Mononuclear cell (primary cell): ENCODE results near the gene TAB2. TPM values are rescaled to one million over a fixed set of nuclear protein-coding genes. Genes with fewer than 3 reads are reported as not detected.
A peak's percentile ranks its signal among the peaks of the same experiment; 100 is the strongest.
"Not testable (repeated sequence)": the region's sequence is repeated elsewhere in the genome, so short reads cannot be mapped to it uniquely, and the experiment has no call there.

Source experiments
- H3K27me3 ChIP-seq: 2 replicates; pipeline ENCODE4 v1.6.0; 2011; ENCODE audit warnings: low read length, control low read depth; ENCODE audit not compliant: insufficient read depth
- H3K4me1 ChIP-seq: 2 replicates; pipeline ENCODE4 v1.5.1; 2011; ENCODE audit warnings: mild to moderate bottlenecking, low read length, control low read depth; ENCODE audit not compliant: insufficient read depth
- H3K4me3 ChIP-seq: 2 replicates; pipeline ENCODE4 v1.5.1; 2011; ENCODE audit warnings: mild to moderate bottlenecking, low read length, moderate library complexity
- H3K9me3 ChIP-seq: 2 replicates; pipeline ENCODE4 v1.5.1; 2011; ENCODE audit warnings: low read depth, mild to moderate bottlenecking, control low read depth, low read length
- total RNA-seq: library from RNA; depleted of rRNA; stranded (reverse); fragments of >200 nt; gene quantifications from one replicate; pipeline ENCODE4 v1.2.3, GENCODE V29; 2012

The TAB2 gene
- total RNA-seq, 1 donor, result 118 TPM

DNA sequence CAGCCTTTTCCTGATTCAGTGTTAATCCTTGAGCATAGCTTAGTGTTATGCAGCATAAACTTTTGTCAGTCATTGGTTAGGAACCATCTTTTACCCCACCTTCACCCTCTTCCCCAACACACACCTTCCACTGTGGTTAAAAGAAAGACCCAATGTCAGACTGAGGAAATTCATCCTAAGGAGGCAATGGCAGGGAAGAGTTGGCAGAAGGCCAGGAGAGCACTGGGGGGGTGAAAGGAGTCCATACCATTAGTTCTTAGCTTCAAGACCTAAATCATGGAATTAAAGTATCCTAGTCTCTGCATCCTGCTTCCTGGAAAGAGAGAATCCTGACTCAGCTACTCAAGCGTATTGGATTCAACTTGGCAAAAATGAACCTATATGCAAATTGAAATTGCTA, 16.9 kb upstream of the TAB2 start:
- H3K9me3 ChIP-seq, result no peaks in the 10 kb centered on the region
- no peaks in the 10 kb centered on the region for H3K4me1 ChIP-seq
- H3K4me3 ChIP-seq, result no peak overlapping the region
- no peaks in the 10 kb centered on the region for H3K27me3 ChIP-seq

DNA sequence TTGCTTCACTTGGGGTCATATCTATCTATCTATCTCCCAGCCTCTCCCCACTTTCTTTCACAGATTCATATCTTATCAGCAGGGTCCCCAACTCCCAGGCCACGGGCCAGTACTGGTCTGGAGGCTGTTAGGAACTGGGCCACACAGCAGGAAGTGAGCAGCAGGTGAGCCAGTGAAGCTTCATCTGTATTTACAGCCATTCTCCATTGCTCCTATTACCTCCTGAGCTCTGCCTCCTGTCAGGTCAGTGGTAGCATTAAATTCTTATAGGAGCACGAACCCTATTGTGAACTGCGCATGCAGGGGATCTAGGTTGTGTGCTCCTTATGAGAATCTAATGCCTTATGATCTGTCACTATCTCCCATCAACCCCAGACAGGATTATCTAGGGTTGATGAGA, 14.8 kb upstream of the TAB2 start:
- H3K4me3 ChIP-seq, result no peak overlapping the region
- H3K9me3 ChIP-seq, result no peaks in the 10 kb centered on the region
- no peaks in the 10 kb centered on the region for H3K27me3 ChIP-seq
- no peaks in the 10 kb centered on the region for H3K4me1 ChIP-seq

DNA sequence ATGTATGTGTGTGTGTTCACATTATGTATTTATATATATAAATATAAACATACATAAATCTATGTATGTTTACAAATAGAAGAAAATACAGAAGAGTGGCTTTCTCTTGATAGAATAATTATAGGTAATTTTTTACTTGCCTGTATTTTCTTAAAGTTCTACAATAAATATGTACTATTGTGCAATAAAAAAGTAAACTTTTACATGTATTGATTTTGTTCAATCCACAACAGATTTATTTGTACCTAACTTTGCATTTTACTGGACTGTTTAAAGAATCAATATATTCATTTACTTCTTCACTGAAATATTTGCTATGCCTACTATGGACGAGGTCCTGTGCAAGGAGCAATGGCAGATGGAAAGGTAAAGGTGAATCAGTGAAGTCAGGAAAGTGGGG, 14.0 kb upstream of the TAB2 start:
- no peaks in the 10 kb centered on the region for H3K27me3 ChIP-seq
- no peak overlapping the region for H3K4me3 ChIP-seq
- H3K9me3 ChIP-seq, result no peaks in the 10 kb centered on the region
- no peaks in the 10 kb centered on the region for H3K4me1 ChIP-seq

DNA sequence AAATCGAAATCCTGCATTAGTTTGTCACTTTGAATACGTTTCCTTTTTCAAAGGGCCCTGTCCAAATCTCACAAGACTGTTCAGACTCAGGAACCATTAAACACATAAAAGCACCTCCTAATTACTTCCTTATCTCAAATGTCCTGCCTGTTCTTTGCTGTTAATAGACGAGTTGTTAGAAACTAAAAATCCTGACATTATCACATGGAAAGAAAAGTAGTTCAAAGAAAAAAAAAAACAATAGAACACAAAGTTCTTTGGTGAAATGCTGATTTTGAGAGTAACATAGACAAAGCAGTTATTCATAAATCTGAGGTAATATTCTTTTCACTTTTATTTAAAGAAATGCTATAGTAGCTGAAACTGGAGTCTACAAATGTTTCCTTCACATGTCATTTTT, 12.1 kb upstream of the TAB2 start:
- H3K4me3 ChIP-seq, result no peak overlapping the region
- no peaks in the 10 kb centered on the region for H3K27me3 ChIP-seq
- no peaks in the 10 kb centered on the region for H3K4me1 ChIP-seq
- H3K9me3 ChIP-seq, result no peaks in the 10 kb centered on the region

DNA sequence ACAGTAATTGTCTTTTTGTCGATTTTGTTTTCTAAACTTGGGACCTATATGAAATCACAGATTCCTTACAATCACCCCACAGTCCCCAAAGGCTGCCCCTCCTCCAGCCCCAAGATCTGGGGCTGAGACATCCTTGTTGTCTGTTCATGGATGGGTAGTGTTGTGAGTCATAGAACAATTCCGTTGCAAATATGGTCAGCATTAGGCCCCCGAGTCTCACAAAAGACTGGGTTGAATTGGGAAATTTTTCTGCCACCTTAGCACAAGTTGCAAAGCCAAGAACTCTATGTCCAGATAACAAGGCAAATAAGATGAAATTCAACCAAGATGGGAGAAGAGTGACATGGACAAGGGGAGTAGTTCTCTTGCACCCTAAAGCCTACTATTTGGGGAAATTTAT, 10.5 kb upstream of the TAB2 start:
- no peaks in the 10 kb centered on the region for H3K9me3 ChIP-seq
- H3K4me3 ChIP-seq, result no peak overlapping the region
- no peaks in the 10 kb centered on the region for H3K27me3 ChIP-seq
- H3K4me1 ChIP-seq, result no peaks in the 10 kb centered on the region

DNA sequence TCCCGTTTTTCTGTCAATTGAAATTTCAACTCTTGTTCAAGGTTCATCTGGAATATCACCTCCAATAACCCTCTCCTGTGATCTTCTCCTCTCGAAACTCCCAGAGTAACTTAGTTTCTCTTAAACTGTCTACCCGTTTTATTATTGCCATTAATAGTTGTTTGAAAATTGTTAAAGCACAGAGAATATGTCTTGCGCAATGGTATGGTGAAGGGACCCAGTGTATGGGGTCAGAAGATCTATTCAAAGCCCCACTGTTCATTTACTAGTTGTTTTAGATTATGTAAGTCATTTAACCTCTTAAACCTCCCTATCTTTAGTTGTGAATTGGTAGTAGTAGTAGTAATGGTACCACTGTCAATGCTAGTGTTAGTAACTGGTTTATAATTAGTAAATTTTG, 6.2 kb upstream of the TAB2 start:
- no peaks in the 10 kb centered on the region for H3K27me3 ChIP-seq
- H3K4me1 ChIP-seq, result peaks cover 3% of the 10 kb centered on the region
- H3K9me3 ChIP-seq, result no peaks in the 10 kb centered on the region
- H3K4me3 ChIP-seq, result no peak overlapping the region

DNA sequence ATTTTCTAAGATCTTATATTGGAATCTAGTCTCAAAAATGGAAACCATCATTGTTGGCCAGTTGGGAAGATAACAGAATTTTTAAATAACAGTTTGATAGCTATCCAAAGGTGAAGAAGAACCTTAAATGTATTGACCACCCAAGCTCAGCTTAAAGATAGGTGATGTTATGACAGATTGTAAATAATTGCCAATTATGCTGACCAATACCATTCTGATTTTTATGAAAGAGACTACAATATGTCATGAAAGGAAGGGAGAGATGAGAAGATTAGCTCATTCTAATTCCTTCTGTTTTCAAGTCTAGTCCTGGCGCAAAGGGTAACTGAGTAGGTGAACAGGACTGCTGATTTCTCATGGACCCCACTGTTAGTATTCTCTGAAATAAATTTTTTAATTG, 5.7 kb upstream of the TAB2 start:
- Histone ChIP-seq H3K27me3 (no peaks in the 10 kb centered on the region), H3K4me3 (no peak overlapping the region), H3K4me1 (peaks cover 5% of the 10 kb centered on the region), H3K9me3 (no peaks in the 10 kb centered on the region)

DNA sequence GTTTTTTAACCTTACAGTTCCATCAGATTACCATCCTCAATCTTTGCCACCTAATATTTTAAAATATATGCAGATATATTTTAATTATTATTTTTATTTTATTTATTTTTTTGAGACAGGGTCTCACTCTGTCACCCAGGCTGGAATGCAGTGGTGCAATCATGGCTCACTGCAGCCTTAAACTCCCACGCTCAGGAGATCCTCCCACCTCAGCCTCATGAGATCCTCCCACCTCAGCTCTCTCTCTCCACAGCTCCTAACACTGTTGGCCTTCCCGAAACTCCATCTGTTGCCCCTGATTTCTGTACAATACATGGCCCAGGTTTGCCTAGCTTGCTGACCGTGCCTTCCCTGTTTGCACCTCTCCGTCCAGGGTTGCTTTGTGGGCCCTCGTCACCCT, 4.4 kb upstream of the TAB2 start:
- no peaks in the 10 kb centered on the region for H3K27me3 ChIP-seq
- no peaks in the 10 kb centered on the region for H3K9me3 ChIP-seq
- peaks cover 5% of the 10 kb centered on the region for H3K4me1 ChIP-seq
- H3K4me3 ChIP-seq, result no peak overlapping the region

DNA sequence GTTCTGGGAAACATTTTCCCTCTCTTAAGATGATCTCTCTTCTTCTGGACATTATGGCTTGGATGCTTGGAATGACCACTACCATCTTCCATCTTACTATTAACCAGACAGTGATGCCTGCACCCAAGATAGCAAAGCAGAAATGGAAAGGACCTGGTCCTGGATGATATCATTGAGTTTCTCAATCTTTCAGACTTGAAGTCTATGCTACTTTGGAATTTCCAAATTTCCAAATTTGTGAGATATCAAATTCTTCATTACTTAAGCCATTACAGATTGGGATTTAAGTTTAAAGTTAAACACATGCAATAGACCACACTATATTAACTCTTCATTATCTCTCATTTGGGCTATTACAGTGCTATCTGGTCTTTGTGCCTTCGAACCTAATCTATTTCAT, 3.7 kb upstream of the TAB2 start:
- Histone ChIP-seq H3K4me3 (no peak overlapping the region), H3K4me1 (peaks cover 5% of the 10 kb centered on the region), H3K27me3 (no peaks in the 10 kb centered on the region), H3K9me3 (no peaks in the 10 kb centered on the region)

DNA sequence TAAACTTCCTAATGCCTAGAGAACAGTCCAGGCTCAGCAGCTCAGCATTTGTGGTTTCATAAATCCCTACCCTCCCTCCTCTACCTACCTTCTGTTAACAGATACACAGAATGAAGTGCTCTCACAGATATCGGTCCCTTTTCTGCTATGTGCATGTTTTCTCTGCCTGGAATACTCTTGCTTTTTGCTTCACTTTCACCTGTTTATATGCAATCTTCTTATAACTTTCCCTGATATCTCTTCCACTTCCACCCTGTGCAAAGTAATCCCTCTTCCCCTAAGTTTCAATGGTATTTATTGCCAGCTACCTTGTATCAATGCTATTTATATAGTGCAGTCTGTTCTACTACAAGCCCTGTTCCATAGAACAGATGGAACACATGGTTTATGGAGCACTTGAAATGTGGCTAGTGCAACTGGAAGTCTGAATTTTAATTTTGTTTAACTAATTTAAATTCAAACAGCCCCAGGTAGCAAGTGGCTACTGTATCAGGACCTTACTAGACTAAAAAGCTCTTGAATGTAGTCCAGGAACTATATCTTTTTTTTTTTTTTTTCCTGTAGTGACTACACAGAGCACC, 3.1 kb upstream of the TAB2 start:
- Histone ChIP-seq H3K27me3 (no peaks in the 10 kb centered on the region), H3K9me3 (no peaks in the 10 kb centered on the region), H3K4me3 (no peak overlapping the region), H3K4me1 (peaks cover 5% of the 10 kb centered on the region)

DNA sequence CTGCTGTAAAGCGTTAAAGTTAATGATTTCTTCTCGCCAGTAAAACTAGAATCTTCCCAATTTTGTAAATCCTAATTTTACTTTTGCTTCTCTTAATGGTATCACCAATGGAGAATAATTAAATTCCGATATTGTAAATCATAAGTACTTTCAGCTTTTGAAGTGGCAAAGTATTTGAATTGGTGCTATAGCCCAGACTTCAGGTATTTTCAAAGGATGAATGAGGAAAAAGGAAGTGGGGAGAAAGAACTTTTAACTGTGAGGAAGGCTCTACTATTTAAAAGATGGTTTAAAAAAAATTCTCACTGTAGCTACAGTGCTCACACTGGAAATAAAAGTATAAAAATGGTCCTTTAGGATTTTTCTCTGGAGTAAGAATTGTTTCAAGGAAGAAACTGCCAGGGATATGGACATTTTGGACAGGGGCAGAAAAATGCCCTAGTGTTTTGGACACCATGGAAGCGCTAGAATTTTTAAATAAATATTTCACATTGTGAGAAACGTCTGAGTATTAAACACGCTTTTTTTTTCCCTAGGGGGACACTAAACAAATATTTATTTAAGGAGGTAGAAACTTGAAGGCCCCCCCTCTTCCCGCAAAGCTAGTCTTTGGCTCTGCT, 1.3 kb upstream of the TAB2 start:
- Histone ChIP-seq H3K27me3 (no peaks in the 10 kb centered on the region), H3K4me3 (peak overlapping the region; percentile 75), H3K4me1 (peaks cover 16% of the 10 kb centered on the region), H3K9me3 (no peaks in the 10 kb centered on the region)

DNA sequence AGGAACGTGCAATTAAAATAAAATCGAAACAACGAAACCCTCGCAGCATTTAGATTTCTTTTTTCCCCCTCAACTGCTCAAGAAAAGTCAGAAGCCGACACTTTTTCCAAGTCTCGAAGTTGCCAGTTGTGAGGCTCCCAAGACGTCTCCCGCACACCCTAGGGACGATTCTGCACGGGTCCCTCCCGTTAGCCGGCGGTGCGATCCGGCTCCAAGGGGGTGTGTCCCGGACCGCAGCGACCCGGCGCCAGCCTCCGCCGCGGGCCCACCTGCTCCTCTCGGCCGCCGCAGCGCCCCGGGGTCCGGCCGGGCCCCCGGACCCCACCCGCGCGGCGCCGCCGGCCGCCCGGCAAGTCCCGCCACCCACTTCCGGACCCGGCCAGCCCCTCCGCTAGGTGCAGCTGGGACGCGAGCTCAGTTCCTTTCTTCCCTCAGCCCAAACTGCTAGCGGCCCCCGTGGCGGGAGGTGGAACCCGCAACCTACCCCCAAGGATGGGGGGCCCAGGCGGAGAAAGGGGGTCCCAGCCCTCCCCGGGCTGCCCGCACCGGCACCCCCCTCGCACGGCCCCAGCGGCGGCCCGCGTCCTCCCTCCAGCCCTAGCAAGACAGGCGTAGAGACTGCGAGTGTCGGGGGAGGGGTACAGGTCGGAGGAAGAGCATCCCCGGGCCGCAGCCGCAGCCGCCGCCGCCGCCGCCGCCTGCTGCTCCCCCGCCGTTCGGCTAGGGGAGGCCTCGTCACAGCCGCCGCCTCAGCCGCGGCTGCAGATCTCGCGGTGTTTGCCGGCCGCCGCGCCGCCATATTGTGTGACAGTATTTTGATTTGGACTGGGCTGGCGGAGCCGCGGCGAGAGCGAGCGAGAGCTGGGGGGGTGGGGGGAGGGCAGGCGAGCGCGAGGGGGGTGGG, 520 bp upstream of the TAB2 start:
- no peaks in the 10 kb centered on the region for H3K9me3 ChIP-seq
- H3K27me3 ChIP-seq, result no peaks in the 10 kb centered on the region
- peaks cover 16% of the 10 kb centered on the region for H3K4me1 ChIP-seq
- H3K4me3 ChIP-seq, result peak overlapping the region; percentile 75

DNA sequence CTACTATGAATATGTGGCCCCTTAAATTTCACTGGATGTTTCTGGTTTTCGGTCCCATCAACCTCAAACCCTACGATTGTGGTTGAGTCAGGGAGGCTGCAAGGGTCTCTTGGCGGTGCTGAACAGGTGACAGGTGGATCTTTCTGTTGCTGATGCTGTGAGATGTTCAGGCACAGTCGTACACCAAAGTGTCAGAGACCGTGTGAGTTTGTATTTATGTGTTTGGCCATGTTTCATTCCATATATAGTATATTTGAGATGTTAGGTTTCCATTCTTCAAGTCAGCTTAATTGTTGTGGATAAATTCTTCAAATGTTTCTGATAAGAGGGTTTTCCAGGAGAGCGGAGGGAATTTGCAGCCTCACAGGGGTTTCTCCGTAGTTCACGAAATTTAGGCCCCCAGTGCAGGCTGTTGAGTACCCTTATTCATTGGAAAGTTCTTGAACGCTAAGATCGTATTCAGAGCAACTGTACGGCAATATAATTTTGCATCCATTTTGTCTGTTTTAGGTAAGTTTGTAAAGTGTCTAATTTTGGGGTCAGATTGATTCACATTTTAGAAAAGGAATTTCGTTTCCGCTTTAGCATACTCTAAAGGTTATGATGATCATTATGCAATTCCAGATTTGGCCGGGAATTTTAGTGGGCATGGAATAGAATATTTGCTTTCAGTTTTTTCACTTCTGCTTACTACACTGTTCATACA, 1.2 kb downstream of the TAB2 start:
- Histone ChIP-seq H3K9me3 (no peaks in the 10 kb centered on the region), H3K27me3 (no peaks in the 10 kb centered on the region), H3K4me1 (peaks cover 16% of the 10 kb centered on the region), H3K4me3 (peak overlapping the region; percentile 58)

DNA sequence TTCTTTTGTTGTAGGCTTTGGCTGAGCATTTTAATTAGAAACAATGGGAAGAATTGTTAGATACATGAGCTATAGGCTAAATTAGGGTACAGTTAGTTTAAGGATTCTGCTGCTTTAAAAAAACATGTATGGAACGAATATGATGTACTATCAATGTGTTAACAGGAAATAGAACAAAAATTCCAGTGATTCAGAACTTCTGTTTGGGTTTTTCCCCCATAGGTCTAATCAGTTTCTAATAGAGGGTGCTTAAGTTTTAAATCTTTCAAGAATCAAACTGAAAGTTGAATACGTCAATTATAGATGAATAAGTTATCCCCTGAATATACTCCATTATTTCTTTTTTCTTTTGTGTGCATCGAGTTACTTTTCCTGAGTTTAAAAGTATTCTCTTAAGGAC, 1.9 kb downstream of the TAB2 start:
- no peaks in the 10 kb centered on the region for H3K27me3 ChIP-seq
- H3K4me1 ChIP-seq, result peaks cover 20% of the 10 kb centered on the region
- H3K4me3 ChIP-seq, result peak overlapping the region; percentile 58

DNA sequence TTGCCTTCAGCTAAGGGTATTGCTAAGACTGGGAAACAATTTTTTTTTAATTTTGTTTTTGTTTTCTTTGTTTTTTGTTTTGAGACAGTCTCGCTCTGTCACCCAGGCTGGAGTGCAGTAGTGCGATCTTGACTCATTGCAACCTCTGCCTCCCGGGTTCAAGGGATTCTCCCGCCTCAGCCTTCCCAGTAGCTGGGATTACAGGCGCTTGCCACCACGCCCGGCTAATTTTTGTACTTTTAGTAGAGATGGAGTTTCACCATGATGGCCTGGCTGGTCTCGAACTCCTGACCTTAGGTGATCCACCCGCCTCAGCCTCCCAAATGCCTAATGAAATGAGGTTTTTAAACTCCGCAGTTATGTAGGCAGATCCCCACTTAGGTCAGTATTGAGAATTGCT, 2.5 kb downstream of the TAB2 start:
- H3K9me3 ChIP-seq, H3K27me3 ChIP-seq: not testable (repeated sequence)
- peak overlapping the region; percentile 0 for H3K4me3 ChIP-seq
- H3K4me1 ChIP-seq, result peaks cover 24% of the 10 kb centered on the region

More for the DNA sequence above, 1.9 kb downstream of the TAB2 start:
- H3K9me3 ChIP-seq, result no peaks in the 10 kb centered on the region
